ENCODE measurements around the gene ZBED4. TPM values are rescaled to one million over a fixed set of nuclear protein-coding genes. Genes with fewer than 3 reads are reported as not detected.

ZBED4 gene
- total RNA-seq, 1 donor from 2014 or later = 17.3 TPM

DNA sequence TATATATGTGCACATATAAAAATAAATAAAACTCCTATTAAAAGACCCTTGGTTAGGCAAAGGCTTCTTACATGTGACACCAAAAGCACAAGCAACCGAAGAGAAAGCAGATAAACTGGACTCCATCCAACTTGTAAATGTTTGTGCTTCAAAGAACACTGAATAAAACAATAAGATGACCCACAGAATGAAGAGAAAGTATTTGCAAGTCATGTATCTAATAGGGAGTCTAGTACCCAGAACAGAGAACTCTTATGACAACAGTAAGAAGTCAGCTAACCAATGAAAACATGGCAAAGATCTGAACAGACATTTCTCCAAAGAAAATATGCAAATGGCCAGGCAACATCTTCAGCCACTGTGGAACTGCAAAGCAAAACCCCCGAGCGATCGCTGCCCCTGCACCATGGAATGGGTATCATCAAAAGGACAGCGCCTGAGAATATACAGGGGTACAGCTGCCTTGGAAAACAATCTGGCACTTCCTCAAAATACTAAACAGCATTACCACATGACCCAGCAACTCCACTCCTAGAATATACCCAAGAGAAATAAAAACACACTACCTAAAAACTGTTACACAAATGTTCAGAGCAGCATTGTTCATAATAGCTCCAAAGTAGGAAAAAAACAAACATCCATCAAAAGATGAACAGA lies 43.2 kb upstream of the ZBED4 start:
- ChIA-PET CTCF (no interaction called here), POLR2A (interaction anchor here (1.0 kb wide), 1 partner anchor 16 kb away, joined by 3 read pairs; no protein-coding TSS in a partner anchor)
- TF ChIP-seq CTCF (IDR thresholded peaks at IDR 0.05) = no peak
- H3K27ac Mint-ChIP-seq = peak overlapping the region; percentile 32
- intact Hi-C loops (cut with micrococcal nuclease) = no loop called here
- H3K4me3 Mint-ChIP-seq = peak overlapping the region; percentile 6
- ATAC-seq (ENCODE audit: low read depth) (no peak), DNase-seq (no peak)
- peaks cover 29% of the 10 kb centered on the region for H3K36me3 Mint-ChIP-seq (ENCODE audit: low read depth)
- no peaks in the 10 kb centered on the region for H3K9me3 Mint-ChIP-seq
- H3K27me3 Mint-ChIP-seq = no peaks in the 10 kb centered on the region
- peaks cover 62% of the 10 kb centered on the region for H3K4me1 Mint-ChIP-seq

- ChIA-PET POLR2A (interaction anchor here (1.0 kb wide), 1 partner anchor 15 kb away, joined by 3 read pairs; no protein-coding TSS in a partner anchor), CTCF (no interaction called here)
- DNase-seq = no peak
- Mint-ChIP-seq H3K27me3 (no peaks in the 10 kb centered on the region), H3K36me3 (ENCODE audit: low read depth) (peaks cover 34% of the 10 kb centered on the region), H3K27ac (no peak overlapping the region), H3K4me1 (peaks cover 62% of the 10 kb centered on the region), H3K9me3 (no peaks in the 10 kb centered on the region), H3K4me3 (no peak overlapping the region)
- no peak for ATAC-seq (ENCODE audit: low read depth)
- TF ChIP-seq CTCF (IDR thresholded peaks at IDR 0.05) = no peak
- intact Hi-C loops (cut with micrococcal nuclease) = no loop called here
These were observed 42.4 kb upstream of the ZBED4 start for GRCh38 chr22:49811020-49811791.

DNA sequence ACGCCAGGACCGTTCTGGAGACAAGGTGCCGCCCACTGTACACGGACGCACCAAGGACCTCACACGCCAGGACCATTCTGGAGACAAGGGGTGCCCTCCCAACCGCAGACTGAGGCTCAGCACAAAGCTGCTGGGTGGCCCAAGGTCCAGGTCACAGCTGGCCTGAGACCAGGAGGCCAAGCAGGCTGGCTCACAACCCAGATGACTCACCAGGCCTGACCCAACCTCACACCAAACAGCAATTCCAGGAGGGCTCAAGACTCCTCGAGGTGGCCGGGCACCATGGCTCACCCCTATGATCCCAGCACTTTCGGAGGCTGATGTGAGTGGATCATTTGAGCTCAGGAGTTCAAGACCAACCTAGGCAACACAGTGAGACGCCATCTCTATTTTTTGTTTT lies 40.8 kb upstream of the ZBED4 start:
- POLR2A ChIA-PET = no interaction called here
- Mint-ChIP-seq H3K9me3 (no peaks in the 10 kb centered on the region), H3K36me3 (ENCODE audit: low read depth) (peaks cover 47% of the 10 kb centered on the region), H3K27ac (no peak overlapping the region), H3K4me3 (no peak overlapping the region), H3K4me1 (peaks cover 57% of the 10 kb centered on the region), H3K27me3 (no peaks in the 10 kb centered on the region)
- intact Hi-C loops (cut with micrococcal nuclease) = no loop called here
- no peak for ATAC-seq (ENCODE audit: low read depth)
- TF ChIP-seq CTCF (IDR thresholded peaks at IDR 0.05) = no peak
- no peak for DNase-seq
- CTCF ChIA-PET = interaction anchor here (1.1 kb wide), 1 partner anchor 214 kb away, joined by 3 read pairs; no protein-coding TSS in a partner anchor

DNA sequence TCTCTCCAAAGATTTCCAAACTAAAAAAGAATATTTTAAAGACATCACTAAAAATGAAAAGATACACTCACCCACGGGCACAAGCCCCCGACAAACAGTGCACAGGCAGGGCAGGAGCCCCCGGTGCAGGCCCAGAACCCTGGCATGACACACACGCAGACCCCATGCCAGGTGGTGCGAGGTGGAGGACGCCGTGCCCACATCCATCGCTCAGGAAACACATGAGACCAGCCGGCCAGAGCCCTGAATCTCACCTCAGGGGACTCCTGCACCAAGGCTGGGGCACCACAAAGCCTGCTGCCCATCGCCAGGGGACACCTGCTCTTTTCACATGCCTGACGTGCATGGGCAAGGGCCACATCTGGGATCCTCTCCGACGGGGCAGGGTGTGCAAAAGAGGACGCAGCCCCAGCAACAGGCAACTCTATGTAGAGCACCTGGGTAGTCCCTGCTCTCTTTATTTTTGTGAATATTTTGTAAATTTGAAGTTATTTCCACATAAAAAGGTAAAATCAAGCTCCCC lies 39.4 kb upstream of the ZBED4 start:
- Mint-ChIP-seq H3K9me3 (no peaks in the 10 kb centered on the region), H3K27me3 (no peaks in the 10 kb centered on the region), H3K4me1 (peaks cover 47% of the 10 kb centered on the region), H3K27ac (no peak overlapping the region), H3K4me3 (no peak overlapping the region), H3K36me3 (ENCODE audit: low read depth) (peaks cover 56% of the 10 kb centered on the region)
- ChIA-PET POLR2A (no interaction called here), CTCF (no interaction called here)
- DNase-seq = no peak
- intact Hi-C loops (cut with micrococcal nuclease) = no loop called here
- ATAC-seq (ENCODE audit: low read depth) = no peak
- TF ChIP-seq CTCF (IDR thresholded peaks at IDR 0.05) = no peak

DNA sequence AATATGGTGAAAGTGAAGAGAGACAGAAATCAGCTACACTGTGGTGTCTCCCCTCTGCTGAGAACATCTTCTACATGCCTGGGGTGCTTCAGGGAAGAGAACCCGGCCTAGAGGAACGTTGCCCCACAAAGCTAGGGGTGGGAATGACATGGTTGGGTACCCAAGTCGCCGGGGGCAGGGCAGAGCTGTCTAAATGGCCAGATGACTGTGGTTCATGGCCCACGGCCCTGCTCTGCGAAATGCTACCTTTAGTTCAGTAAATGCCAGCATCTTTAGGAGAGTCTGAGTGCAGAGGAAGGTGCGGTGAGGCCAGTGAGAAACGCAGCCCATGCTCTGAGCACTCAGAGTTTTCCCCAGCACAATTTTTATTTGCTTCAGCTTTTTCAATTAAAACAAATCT lies 38.8 kb upstream of the ZBED4 start:
- DNase-seq (no peak), ATAC-seq (ENCODE audit: low read depth) (no peak)
- intact Hi-C loops (cut with micrococcal nuclease) = no loop called here
- ChIA-PET CTCF (no interaction called here), POLR2A (no interaction called here)
- Mint-ChIP-seq H3K9me3 (no peaks in the 10 kb centered on the region), H3K36me3 (ENCODE audit: low read depth) (peaks cover 59% of the 10 kb centered on the region), H3K4me1 (peaks cover 44% of the 10 kb centered on the region), H3K27ac (no peak overlapping the region), H3K4me3 (no peak overlapping the region), H3K27me3 (no peaks in the 10 kb centered on the region)
- no peak for TF ChIP-seq CTCF (IDR thresholded peaks at IDR 0.05)
